HG03432 (cell line): ENCODE measurements around the gene NR2E1.

Source experiments
- ATAC-seq: cut with Tn5 transposase; IDR thresholded peaks from one replicate; pipeline ENCODE4 v1.9.1; 2021; ENCODE audit warnings: mild to moderate bottlenecking, moderate library complexity; ENCODE audit not compliant: unreplicated experiment

The NR2E1 gene

GRCh38 chr6:108203189-108204112 lies 37.6 kb downstream of the NR2E1 start:
- ATAC-seq = peak; percentile 69

DNA sequence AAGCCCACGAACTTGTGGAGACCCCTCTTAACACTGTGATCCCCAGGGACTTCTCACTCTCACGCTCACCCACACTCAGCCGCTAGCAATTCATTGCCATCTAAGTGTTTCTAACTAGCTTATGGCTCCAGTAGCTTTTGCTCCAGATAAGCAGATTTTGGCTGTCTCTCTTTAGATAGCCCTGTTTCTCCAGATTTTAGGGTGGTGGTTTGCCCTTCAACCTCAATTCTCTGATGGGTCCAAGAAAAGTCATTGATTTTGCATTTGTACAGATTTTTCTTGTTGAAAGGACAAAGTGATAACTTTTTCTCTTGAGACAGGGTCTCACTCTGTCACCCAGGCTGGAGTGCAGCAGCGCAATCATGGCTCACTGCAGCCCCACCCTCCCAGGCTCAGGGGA lies 41.2 kb downstream of the NR2E1 start:
- no peak for ATAC-seq

GRCh38 chr6:108209738-108210137 lies 43.9 kb downstream of the NR2E1 start:
- ATAC-seq = no peak

- ATAC-seq = no peak
These were observed 44.7 kb downstream of the NR2E1 start for GRCh38 chr6:108210556-108210955.

- ATAC-seq = no peak
These were observed 45.8 kb downstream of the NR2E1 start for GRCh38 chr6:108211671-108212070.

GRCh38 chr6:108222064-108222463 lies 56.2 kb downstream of the NR2E1 start:
- no peak for ATAC-seq

GRCh38 chr6:108222504-108222903 lies 56.7 kb downstream of the NR2E1 start:
- ATAC-seq = no peak

GRCh38 chr6:108227290-108227689 lies 61.5 kb downstream of the NR2E1 start:
- no peak for ATAC-seq

DNA sequence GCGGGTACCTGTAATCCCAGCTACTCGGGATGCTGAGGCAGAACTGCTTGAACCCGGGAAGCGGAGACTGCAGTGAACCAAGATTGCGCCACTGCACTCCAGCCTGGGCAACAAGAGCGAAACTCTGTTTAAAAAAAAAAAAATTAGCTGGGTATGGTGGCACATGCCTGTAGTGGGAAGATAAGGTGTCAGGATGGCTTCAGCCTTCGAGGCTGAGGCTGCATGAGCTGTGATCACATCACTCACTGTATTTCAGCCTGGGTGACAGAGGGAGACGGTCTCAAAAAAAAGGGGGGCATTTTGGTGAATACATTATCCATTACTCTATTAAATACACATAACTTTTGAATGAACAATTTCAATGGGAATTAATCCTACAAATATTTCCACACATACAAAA lies 62.6 kb downstream of the NR2E1 start:
- no peak for ATAC-seq

- no peak for ATAC-seq
These were observed 69.3 kb downstream of the NR2E1 start for GRCh38 chr6:108235127-108235526.

DNA sequence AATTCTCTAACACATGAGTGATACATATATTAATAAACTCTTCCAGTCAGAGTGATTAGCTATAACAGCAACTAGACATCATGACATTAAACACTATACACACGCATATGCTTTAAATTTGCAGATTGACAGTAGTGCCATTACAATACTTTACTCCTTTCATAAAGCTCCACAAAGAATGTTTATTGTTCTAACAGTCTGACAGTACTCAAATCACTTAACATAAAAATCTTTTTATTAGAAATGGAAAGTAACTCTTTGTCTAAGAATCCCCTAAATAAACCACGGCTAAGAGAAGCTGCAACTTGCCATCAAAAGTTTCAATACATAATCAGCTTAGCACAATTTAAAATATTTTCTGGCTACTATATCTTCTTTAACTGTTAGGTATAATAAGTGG lies 71.0 kb downstream of the NR2E1 start:
- no peak for ATAC-seq

DNA sequence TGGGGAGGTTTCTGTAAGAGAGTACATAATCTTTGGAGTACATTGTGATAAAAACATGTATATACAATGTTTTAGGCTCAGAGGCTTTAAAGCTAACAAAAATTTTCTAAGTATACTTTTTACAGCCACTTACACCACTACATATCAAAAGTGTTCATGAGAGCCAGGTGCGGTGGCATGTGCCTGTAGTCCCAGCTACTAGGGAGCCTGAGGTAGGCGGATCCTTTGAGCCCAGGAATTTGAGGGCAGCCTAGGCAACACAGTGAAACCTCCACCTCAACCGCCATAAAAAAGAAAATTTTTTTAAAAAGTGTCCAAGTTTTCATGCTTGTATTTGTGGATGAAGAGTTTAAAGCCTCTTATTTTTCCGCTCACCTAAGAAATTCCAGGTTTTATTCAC lies 72.5 kb downstream of the NR2E1 start:
- ATAC-seq = no peak
